ENCODE data around the gene PSORS1C2.

Gene PSORS1C2

GRCh38 chr6:31144970-31145340 is 6.1 kb upstream of the PSORS1C2 start:
- TF ChIP-seq TAF1 (IDR thresholded peaks at IDR 0.05; ENCODE audit: low read depth, low read length) (no peak), SPI1 (IDR thresholded peaks at IDR 0.05; ENCODE audit: low read depth, low read length) (no peak), POU2F2 (IDR thresholded peaks at IDR 0.05; ENCODE audit: low read depth, low read length) (no peak), PAX5 (IDR thresholded peaks at IDR 0.05; ENCODE audit: insufficient read depth, low read length, severe bottlenecking) (no peak), POLR2A (IDR thresholded peaks at IDR 0.05; ENCODE audit: low read depth, low read length) (no peak), POLR2AphosphoS5 (IDR thresholded peaks at IDR 0.05; ENCODE audit: low read depth, low read length) (no peak)
- no peak for DNase-seq (ENCODE audit: insufficient read length, low spot score)
- no peak for FAIRE-seq

GRCh38 chr6:31144296-31144969 is 5.6 kb upstream of the PSORS1C2 start:
- FAIRE-seq: no peak
- TF ChIP-seq PAX5 (IDR thresholded peaks at IDR 0.05; ENCODE audit: insufficient read depth, low read length, severe bottlenecking) (no peak), POLR2A (IDR thresholded peaks at IDR 0.05; ENCODE audit: low read depth, low read length) (no peak)
- DNase-seq (ENCODE audit: insufficient read length, low spot score): no peak

DNA sequence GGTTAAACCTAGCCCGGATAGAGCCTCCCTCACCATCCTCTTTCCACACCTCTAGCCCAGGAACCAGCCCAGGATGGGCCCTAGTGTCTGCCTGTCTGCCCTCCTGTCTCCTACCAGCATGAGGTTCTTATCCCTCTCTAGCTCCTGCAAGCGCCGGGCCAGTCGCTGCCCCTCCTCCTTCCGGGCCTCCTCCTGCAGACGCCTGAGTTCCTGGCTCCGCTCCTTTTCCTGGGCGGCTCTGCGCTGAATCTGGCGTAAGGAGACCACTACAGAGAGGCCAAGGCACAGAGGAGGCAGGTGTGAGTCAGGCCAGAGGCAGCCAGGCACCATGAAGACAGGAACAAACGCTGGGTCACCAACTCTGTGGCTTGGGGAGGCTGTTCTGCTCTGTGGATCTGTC is 4.3 kb upstream of the PSORS1C2 start:
- no peak for DNase-seq (ENCODE audit: insufficient read length, low spot score)
- TF ChIP-seq PAX5 (IDR thresholded peaks at IDR 0.05; ENCODE audit: insufficient read depth, low read length, severe bottlenecking): no peak
- no peak for TF ChIP-seq POLR2A (IDR thresholded peaks at IDR 0.05; ENCODE audit: low read depth, low read length)
- TF ChIP-seq SPI1 (IDR thresholded peaks at IDR 0.05; ENCODE audit: low read depth, low read length): no peak
- no peak for TF ChIP-seq POU2F2 (IDR thresholded peaks at IDR 0.05; ENCODE audit: low read depth, low read length)
- TF ChIP-seq TAF1 (IDR thresholded peaks at IDR 0.05; ENCODE audit: low read depth, low read length): no peak
- no peak for TF ChIP-seq POLR2AphosphoS5 (IDR thresholded peaks at IDR 0.05; ENCODE audit: low read depth, low read length)
- no peak for FAIRE-seq

DNA sequence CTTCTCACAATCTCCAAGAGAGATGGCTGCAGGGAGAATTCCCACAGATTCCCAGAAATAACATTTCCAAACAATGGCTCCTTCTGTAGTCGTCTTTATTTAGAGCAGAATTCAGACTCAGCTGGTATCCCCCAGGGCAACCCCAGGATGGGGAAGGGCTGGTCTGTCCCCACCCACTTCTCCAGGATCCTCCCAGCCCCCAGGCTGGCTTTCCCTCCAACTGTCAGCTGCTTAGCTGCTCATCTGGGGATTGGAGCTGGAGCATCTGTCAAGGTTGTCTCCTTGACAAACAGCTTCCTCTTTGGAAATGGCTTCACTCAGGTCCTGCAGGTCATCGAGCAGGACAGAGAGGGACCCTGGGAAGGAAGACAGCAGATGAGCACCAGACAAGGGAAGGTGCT is 3.5 kb upstream of the PSORS1C2 start:
- FAIRE-seq: no peak
- no peak for DNase-seq (ENCODE audit: insufficient read length, low spot score)
- TF ChIP-seq SPI1 (IDR thresholded peaks at IDR 0.05; ENCODE audit: low read depth, low read length): no peak
- no peak for TF ChIP-seq POU2F2 (IDR thresholded peaks at IDR 0.05; ENCODE audit: low read depth, low read length)
- no peak for TF ChIP-seq POLR2A (IDR thresholded peaks at IDR 0.05; ENCODE audit: low read depth, low read length)
- TF ChIP-seq POLR2AphosphoS5 (IDR thresholded peaks at IDR 0.05; ENCODE audit: low read depth, low read length): no peak
- TF ChIP-seq PAX5 (IDR thresholded peaks at IDR 0.05; ENCODE audit: insufficient read depth, low read length, severe bottlenecking): no peak
- no peak for TF ChIP-seq TAF1 (IDR thresholded peaks at IDR 0.05; ENCODE audit: low read depth, low read length)

DNA sequence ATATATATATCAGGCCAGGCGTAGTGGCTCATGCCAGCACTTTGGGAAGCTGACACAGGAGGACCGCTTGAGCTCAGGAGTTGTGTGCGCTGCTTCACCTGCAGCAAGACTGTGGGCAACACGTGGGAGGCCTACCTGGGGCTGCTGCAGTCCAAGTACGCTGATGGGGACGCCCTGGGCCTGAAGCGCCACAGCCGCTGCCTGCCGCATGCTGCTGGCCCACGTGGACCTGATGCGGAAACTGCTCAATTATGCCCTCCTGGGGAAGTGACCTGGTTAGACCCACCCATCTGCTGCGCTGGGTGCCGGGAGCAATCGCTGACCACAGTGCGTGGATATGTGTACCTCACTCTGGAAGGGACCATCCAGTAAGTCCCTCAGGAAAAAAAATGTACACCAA is 1.8 kb upstream of the PSORS1C2 start:
- TF ChIP-seq PAX5 (IDR thresholded peaks at IDR 0.05; ENCODE audit: insufficient read depth, low read length, severe bottlenecking): no peak
- TF ChIP-seq POLR2AphosphoS5 (IDR thresholded peaks at IDR 0.05; ENCODE audit: low read depth, low read length): no peak
- TF ChIP-seq SPI1 (IDR thresholded peaks at IDR 0.05; ENCODE audit: low read depth, low read length): no peak
- TF ChIP-seq POLR2A (IDR thresholded peaks at IDR 0.05; ENCODE audit: low read depth, low read length): no peak
- no peak for TF ChIP-seq POU2F2 (IDR thresholded peaks at IDR 0.05; ENCODE audit: low read depth, low read length)
- TF ChIP-seq TAF1 (IDR thresholded peaks at IDR 0.05; ENCODE audit: low read depth, low read length): no peak
- no peak for FAIRE-seq
- DNase-seq (ENCODE audit: insufficient read length, low spot score): no peak

DNA sequence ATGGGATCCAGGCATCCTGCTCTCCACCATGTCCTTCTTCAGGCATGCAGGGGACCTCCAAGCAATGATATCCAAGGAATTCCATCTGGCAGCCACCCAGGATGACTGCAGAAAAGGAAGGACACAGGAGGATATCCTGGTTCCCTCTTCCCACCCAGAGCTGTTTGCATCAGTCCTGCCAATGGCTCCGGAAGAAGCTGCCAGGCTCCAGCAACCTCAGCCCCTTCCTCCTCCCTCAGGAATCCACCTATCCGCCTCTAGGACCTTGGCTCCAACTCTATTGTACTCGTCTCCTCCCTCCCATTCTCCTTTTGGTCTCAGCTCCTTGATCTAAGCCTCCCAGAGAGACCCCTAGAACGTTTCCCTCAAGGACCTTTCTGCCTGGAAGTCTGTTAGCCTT is 733 bp upstream of the PSORS1C2 start:
- FAIRE-seq (no peak), DNase-seq (ENCODE audit: insufficient read length, low spot score) (no peak)
- no peak for TF ChIP-seq PAX5 (IDR thresholded peaks at IDR 0.05; ENCODE audit: insufficient read depth, low read length, severe bottlenecking)
- TF ChIP-seq TAF1 (IDR thresholded peaks at IDR 0.05; ENCODE audit: low read depth, low read length): no peak
- TF ChIP-seq SPI1 (IDR thresholded peaks at IDR 0.05; ENCODE audit: low read depth, low read length): no peak
- no peak for TF ChIP-seq POLR2AphosphoS5 (IDR thresholded peaks at IDR 0.05; ENCODE audit: low read depth, low read length)
- no peak for TF ChIP-seq POU2F2 (IDR thresholded peaks at IDR 0.05; ENCODE audit: low read depth, low read length)
- no peak for TF ChIP-seq POLR2A (IDR thresholded peaks at IDR 0.05; ENCODE audit: low read depth, low read length)

- DNase-seq (ENCODE audit: insufficient read length, low spot score) (no peak), FAIRE-seq (no peak)
- TF ChIP-seq POU2F2 (IDR thresholded peaks at IDR 0.05; ENCODE audit: low read depth, low read length): no peak
- TF ChIP-seq PAX5 (IDR thresholded peaks at IDR 0.05; ENCODE audit: insufficient read depth, low read length, severe bottlenecking): no peak
- TF ChIP-seq SPI1 (IDR thresholded peaks at IDR 0.05; ENCODE audit: low read depth, low read length): no peak
- no peak for TF ChIP-seq POLR2AphosphoS5 (IDR thresholded peaks at IDR 0.05; ENCODE audit: low read depth, low read length)
- TF ChIP-seq POLR2A (IDR thresholded peaks at IDR 0.05; ENCODE audit: low read depth, low read length): no peak
- TF ChIP-seq TAF1 (IDR thresholded peaks at IDR 0.05; ENCODE audit: low read depth, low read length): no peak
Measured at GRCh38 chr6:31135710-31136109, 3.2 kb downstream of the PSORS1C2 start.

GRCh38 chr6:31132806-31133205 is 6.1 kb downstream of the PSORS1C2 start:
- no peak for TF ChIP-seq PAX5 (IDR thresholded peaks at IDR 0.05; ENCODE audit: insufficient read depth, low read length, severe bottlenecking)
- TF ChIP-seq POLR2AphosphoS5 (IDR thresholded peaks at IDR 0.05; ENCODE audit: low read depth, low read length): no peak
- no peak for TF ChIP-seq POLR2A (IDR thresholded peaks at IDR 0.05; ENCODE audit: low read depth, low read length)
- TF ChIP-seq SPI1 (IDR thresholded peaks at IDR 0.05; ENCODE audit: low read depth, low read length): no peak
- no peak for TF ChIP-seq POU2F2 (IDR thresholded peaks at IDR 0.05; ENCODE audit: low read depth, low read length)
- no peak for TF ChIP-seq TAF1 (IDR thresholded peaks at IDR 0.05; ENCODE audit: low read depth, low read length)
- DNase-seq (ENCODE audit: insufficient read length, low spot score) (no peak), FAIRE-seq (no peak)

DNA sequence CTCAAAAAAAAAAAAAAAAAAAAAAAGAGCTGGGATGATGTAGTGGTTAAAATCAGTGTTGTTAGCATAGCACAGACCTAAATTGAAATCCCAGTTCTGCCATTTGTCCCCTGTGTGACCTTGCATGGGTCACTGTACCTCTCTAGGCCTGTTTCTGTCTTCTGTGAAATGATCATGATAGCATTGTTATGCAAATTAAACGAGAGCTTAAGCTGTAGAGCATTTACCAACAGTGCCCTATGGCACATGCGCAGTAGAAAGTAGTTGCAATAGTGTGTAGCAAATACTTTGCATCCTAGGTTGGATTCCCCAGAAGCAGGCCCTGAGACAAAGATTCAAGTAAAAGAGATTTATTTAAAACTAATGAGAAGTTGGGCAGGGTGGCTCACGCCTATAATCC is 7.3 kb downstream of the PSORS1C2 start:
- no peak for TF ChIP-seq POLR2A (IDR thresholded peaks at IDR 0.05; ENCODE audit: low read depth, low read length)
- no peak for TF ChIP-seq POLR2AphosphoS5 (IDR thresholded peaks at IDR 0.05; ENCODE audit: low read depth, low read length)
- no peak for TF ChIP-seq POU2F2 (IDR thresholded peaks at IDR 0.05; ENCODE audit: low read depth, low read length)
- TF ChIP-seq SPI1 (IDR thresholded peaks at IDR 0.05; ENCODE audit: low read depth, low read length): no peak
- no peak for TF ChIP-seq TAF1 (IDR thresholded peaks at IDR 0.05; ENCODE audit: low read depth, low read length)
- no peak for TF ChIP-seq PAX5 (IDR thresholded peaks at IDR 0.05; ENCODE audit: insufficient read depth, low read length, severe bottlenecking)
- FAIRE-seq (no peak), DNase-seq (ENCODE audit: insufficient read length, low spot score) (no peak)

- TF ChIP-seq POLR2A (IDR thresholded peaks at IDR 0.05; ENCODE audit: low read depth, low read length) (no peak), POLR2AphosphoS5 (IDR thresholded peaks at IDR 0.05; ENCODE audit: low read depth, low read length) (no peak), POU2F2 (IDR thresholded peaks at IDR 0.05; ENCODE audit: low read depth, low read length) (no peak), PAX5 (IDR thresholded peaks at IDR 0.05; ENCODE audit: insufficient read depth, low read length, severe bottlenecking) (no peak), SPI1 (IDR thresholded peaks at IDR 0.05; ENCODE audit: low read depth, low read length) (no peak), TAF1 (IDR thresholded peaks at IDR 0.05; ENCODE audit: low read depth, low read length) (no peak)
- no peak for DNase-seq (ENCODE audit: insufficient read length, low spot score)
Measured at GRCh38 chr6:31130751-31131150, 8.1 kb downstream of the PSORS1C2 start.

More at GRCh38 chr6:31130751-31131150, 8.1 kb downstream of the PSORS1C2 start:
- no peak for FAIRE-seq
